ENCODE data around the gene USH1G.

DNA sequence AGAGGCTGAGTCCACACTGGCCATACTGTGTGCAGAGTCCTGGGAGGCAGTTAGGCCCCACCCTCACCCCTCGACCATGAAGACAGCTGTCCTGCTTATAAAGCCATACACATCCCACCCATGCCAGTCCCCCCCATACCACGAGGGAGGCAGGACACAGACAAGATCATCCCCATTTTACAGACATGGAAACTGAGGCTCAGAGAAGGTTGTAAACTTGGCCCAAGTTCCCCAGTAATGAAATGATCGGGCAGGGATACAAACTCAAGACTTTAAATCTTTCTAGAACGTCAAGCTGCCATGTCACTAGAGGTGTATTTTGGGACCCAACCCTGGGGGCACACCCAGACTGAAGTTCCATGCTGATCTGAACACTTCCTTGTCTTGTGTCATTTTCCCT, 33.0 kb upstream of the USH1G start:
- TF ChIP-seq, protein P1, sequence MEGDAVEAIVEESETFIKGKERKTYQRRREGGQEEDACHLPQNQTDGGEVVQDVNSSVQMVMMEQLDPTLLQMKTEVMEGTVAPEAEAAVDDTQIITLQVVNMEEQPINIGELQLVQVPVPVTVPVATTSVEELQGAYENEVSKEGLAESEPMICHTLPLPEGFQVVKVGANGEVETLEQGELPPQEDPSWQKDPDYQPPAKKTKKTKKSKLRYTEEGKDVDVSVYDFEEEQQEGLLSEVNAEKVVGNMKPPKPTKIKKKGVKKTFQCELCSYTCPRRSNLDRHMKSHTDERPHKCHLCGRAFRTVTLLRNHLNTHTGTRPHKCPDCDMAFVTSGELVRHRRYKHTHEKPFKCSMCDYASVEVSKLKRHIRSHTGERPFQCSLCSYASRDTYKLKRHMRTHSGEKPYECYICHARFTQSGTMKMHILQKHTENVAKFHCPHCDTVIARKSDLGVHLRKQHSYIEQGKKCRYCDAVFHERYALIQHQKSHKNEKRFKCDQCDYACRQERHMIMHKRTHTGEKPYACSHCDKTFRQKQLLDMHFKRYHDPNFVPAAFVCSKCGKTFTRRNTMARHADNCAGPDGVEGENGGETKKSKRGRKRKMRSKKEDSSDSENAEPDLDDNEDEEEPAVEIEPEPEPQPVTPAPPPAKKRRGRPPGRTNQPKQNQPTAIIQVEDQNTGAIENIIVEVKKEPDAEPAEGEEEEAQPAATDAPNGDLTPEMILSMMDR (IDR thresholded peaks at IDR 0.05; ENCODE audit: insufficient read depth, low read length) = no peak
- TF ChIP-seq REST (IDR thresholded peaks at IDR 0.05; ENCODE audit: insufficient replicate concordance, low read depth) (no peak), GABPA (IDR thresholded peaks at IDR 0.05; ENCODE audit: low read depth) (no peak), POLR2AphosphoS5 (IDR thresholded peaks at IDR 0.05; ENCODE audit: low read depth) (no peak)
